Stimulated activated CD8-positive, alpha-beta memory T cell treated with anti-CD3 and anti-CD28 coated beads, Interleukin-7, amount 100 ng/mL, for 1 hour (primary cell): Measurements from ENCODE around the gene PTPRC.

Source experiments
- DNase-seq, 2 donors: peaks; one replicate each; pipeline ENCODE4 v3.0.0-alpha.2; 2020; ENCODE audit warnings: low read depth in 2 of 2

Gene PTPRC

GRCh38 chr1:198620218-198620617, 18.6 kb upstream of the PTPRC start:
- DNase-seq: no peak

- peak; percentile 25 to 39 for DNase-seq
Observed at GRCh38 chr1:198620951-198621824, 17.7 kb upstream of the PTPRC start.

GRCh38 chr1:198622001-198622400, 16.8 kb upstream of the PTPRC start:
- DNase-seq: no peak

- no peak for DNase-seq
Observed at GRCh38 chr1:198623752-198624647, 14.8 kb upstream of the PTPRC start.

GRCh38 chr1:198624648-198624980, 14.2 kb upstream of the PTPRC start:
- DNase-seq: no peak

- no peak for DNase-seq
Observed at GRCh38 chr1:198627436-198628066, 11.3 kb upstream of the PTPRC start.

GRCh38 chr1:198628067-198628455, 10.8 kb upstream of the PTPRC start:
- no peak for DNase-seq

- DNase-seq: no peak
Observed at GRCh38 chr1:198629610-198630009, 9.2 kb upstream of the PTPRC start.

- no peak for DNase-seq
Observed at GRCh38 chr1:198630863-198631262, 8.0 kb upstream of the PTPRC start.

GRCh38 chr1:198631292-198631691, 7.5 kb upstream of the PTPRC start:
- DNase-seq: no peak

GRCh38 chr1:198632007-198632406, 6.8 kb upstream of the PTPRC start:
- DNase-seq: no peak

- no peak for DNase-seq
Observed at GRCh38 chr1:198633675-198634121, 5.1 kb upstream of the PTPRC start.

GRCh38 chr1:198635964-198636363, 2.9 kb upstream of the PTPRC start:
- DNase-seq: no peak

GRCh38 chr1:198636391-198636790, 2.4 kb upstream of the PTPRC start:
- DNase-seq: no peak

GRCh38 chr1:198637157-198637556, 1.7 kb upstream of the PTPRC start:
- DNase-seq: no peak

- DNase-seq: no peak
Observed at GRCh38 chr1:198637916-198638437, 863 bp upstream of the PTPRC start.

- DNase-seq: no peak
Observed at GRCh38 chr1:198638441-198638840, 399 bp upstream of the PTPRC start.

- no peak for DNase-seq
Observed at GRCh38 chr1:198639671-198640143, 867 bp downstream of the PTPRC start.

- DNase-seq: no peak
Observed at GRCh38 chr1:198640174-198640573, 1.3 kb downstream of the PTPRC start.

GRCh38 chr1:198641501-198641900, 2.7 kb downstream of the PTPRC start:
- no peak for DNase-seq

GRCh38 chr1:198641966-198642668, 3.3 kb downstream of the PTPRC start:
- no peak for DNase-seq
